ENCODE data around the gene LRRN4.

Gene LRRN4

GRCh38 chr20:6029538-6029937, 24.3 kb downstream of the LRRN4 start:
- DNase-seq, result no peak

GRCh38 chr20:6028818-6029217, 25.0 kb downstream of the LRRN4 start:
- no peak for DNase-seq

- DNase-seq, result no peak
These were observed 27.8 kb downstream of the LRRN4 start for GRCh38 chr20:6026051-6026450.

GRCh38 chr20:6024768-6025167, 29.1 kb downstream of the LRRN4 start:
- DNase-seq, result no peak

GRCh38 chr20:6017880-6018279, 36.0 kb downstream of the LRRN4 start:
- no peak for DNase-seq

GRCh38 chr20:6017467-6017866, 36.4 kb downstream of the LRRN4 start:
- DNase-seq, result no peak

GRCh38 chr20:6014957-6015356, 38.9 kb downstream of the LRRN4 start:
- DNase-seq, result no peak

- no peak for DNase-seq
These were observed 39.8 kb downstream of the LRRN4 start for GRCh38 chr20:6014017-6014416.

GRCh38 chr20:6012179-6012578, 41.7 kb downstream of the LRRN4 start:
- DNase-seq, result no peak

- DNase-seq, result no peak
These were observed 45.6 kb downstream of the LRRN4 start for GRCh38 chr20:6008254-6008653.

- DNase-seq, result no peak
These were observed 46.2 kb downstream of the LRRN4 start for GRCh38 chr20:6007529-6008103.

- DNase-seq, result no peak
These were observed 46.7 kb downstream of the LRRN4 start for GRCh38 chr20:6007094-6007528.

- no peak for DNase-seq
These were observed 47.3 kb downstream of the LRRN4 start for GRCh38 chr20:6006603-6006949.

- DNase-seq, result no peak
These were observed 53.0 kb downstream of the LRRN4 start for GRCh38 chr20:6000871-6001270.

GRCh38 chr20:5999783-6000182, 54.1 kb downstream of the LRRN4 start:
- no peak for DNase-seq

GRCh38 chr20:5996765-5997164, 57.1 kb downstream of the LRRN4 start:
- no peak for DNase-seq

- DNase-seq, result no peak
These were observed 62.0 kb downstream of the LRRN4 start for GRCh38 chr20:5991623-5992441.

GRCh38 chr20:5990946-5991345, 62.9 kb downstream of the LRRN4 start:
- no peak for DNase-seq

All from NCI-H2029 treated with DMSO at 0.1 percent for 48 hours (cell line).